GM10266 (cell line): ENCODE results near the gene TUBA1C.

ENCODE experiments used
- DNase-seq: peaks from one replicate; pipeline ENCODE4 v3.0.0; 2012; ENCODE audit errors: extremely low spot score
- CTCF ChIP-seq: IDR thresholded peaks from 2 replicates; pipeline ENCODE4 v1.5.1; 2012; ENCODE audit warnings: mild to moderate bottlenecking, low read depth; ENCODE audit not compliant: control insufficient read depth, insufficient read depth; ENCODE audit errors: missing control alignments

The TUBA1C gene

GRCh38 chr12:49323524-49324097, 58.7 kb downstream of the TUBA1C start:
- no peak for TF ChIP-seq CTCF
- DNase-seq, result no peak
